Skin of body (tissue), 2 donors: ENCODE data around the gene SCARB1. TPM values are rescaled to one million over a fixed set of nuclear protein-coding genes. Genes with fewer than 3 reads are reported as not detected.
"Not testable (repeated sequence)": the region's sequence is repeated elsewhere in the genome, so short reads cannot be mapped to it uniquely, and the experiment has no call there.

Experiments used
- DNase-seq: peaks from one replicate; lab custom pipeline; 2025; lab: John Stamatoyannopoulos, UW
- total RNA-seq: library from RNA; depleted of rRNA; stranded (reverse); fragments of >200 nt; gene quantifications from one replicate; pipeline ENCODE4 v1.2.3, GENCODE V29; 2014

Gene SCARB1
- total RNA-seq, 1 donor from 2014 or later, result 14.1 TPM

DNA sequence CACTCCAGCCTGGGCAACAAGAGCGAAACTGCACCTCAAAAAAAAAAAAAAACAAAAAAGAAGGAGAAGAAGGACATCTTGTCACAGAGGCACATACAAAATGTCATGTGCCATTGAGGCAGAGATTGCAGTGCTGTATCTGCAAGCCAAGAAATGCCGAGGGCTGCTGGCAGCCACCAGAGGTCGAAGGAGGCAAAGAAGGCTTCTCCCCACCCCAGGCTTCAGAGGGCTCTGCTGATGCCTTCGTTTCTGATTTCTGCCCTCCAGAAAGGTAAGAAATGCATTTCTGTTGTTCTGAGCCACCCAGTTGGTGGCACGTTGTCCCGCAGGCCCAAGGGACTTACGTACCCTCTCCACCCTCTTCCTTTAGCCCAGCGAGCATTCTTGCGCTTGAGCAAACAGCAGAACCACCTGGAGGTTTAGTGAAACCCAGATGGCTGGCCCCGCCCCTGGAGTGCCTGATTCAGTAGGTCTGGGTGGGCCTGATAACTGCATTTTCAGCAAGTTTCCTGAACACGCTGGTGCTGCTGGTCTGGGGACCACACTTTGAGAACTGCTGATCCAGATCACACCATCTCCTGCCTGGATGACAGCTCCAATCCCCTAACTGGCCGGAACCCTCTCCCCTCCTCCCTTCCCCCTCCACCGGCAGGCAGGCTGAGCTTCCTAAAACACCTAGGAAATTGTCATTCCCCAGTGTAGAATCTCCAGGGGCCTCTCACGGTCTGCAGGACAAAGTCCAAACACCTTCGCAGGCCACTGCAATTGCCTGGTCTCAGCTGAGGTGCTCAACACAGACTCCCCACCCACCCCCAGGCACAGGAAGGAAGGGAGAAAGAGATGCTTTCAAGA lies 21.1 kb upstream of the SCARB1 start:
- DNase-seq, result no peak

DNA sequence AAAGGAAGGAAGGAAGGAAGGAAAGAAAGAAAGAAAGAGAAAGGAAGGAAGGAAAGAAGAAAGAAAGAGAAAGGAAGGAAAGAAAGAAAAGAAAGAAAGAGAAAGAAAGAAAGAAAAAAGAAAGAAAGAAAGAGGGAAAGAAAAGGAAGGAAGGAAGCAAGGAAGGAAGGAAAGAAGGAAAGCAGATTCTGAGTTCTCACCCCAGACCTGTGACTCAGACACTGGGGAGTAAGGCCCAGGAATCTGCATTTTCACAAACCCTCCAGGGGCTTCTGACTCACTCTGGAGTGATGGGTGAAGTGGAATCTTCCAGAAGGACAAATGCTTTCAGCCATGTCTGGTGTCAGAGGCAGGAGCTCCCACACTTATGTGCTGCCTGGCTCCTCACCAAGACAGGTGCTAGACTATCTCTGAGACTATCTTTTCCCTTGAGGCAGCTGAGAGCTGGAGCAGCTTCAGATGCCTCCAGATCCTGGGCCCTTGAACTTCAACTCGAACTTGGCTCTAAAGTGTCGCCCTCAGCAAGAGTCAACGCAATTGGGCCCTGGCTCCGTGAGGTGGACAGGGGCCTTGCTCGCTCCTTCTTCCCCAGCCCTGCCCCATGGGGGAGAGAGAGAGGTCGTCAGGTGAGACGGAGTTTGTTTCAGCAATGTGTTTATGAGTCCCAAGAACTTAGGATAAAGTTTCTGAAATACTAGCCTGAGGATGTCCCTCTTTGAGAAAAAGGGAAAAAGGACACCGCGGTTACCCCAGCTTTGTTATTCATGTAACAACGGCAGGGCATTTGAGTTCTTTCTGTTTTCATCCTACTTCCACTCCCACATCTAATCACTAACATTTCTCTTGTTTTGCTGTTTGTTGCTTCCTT lies 19.8 kb upstream of the SCARB1 start:
- DNase-seq, result no peak

DNA sequence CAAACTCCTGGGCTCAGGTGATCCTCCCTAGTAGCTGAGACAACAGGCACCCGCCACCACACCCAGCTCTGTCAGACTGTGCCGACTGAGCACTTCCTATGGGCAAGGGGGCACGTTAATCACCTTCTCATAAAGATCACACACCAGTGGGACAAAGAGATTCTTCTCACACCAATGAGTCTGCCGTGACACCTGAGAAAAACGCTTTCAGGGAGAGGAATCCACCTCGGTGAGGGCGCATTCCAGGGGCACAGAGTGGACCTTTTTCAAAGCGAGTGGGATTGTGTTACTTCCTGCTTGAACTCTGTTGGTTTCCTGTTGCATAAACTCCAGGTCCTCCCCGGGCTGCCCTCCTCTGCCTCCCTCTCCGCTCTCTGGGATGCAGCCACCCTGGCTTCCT lies 17.5 kb upstream of the SCARB1 start:
- no peak for DNase-seq

DNA sequence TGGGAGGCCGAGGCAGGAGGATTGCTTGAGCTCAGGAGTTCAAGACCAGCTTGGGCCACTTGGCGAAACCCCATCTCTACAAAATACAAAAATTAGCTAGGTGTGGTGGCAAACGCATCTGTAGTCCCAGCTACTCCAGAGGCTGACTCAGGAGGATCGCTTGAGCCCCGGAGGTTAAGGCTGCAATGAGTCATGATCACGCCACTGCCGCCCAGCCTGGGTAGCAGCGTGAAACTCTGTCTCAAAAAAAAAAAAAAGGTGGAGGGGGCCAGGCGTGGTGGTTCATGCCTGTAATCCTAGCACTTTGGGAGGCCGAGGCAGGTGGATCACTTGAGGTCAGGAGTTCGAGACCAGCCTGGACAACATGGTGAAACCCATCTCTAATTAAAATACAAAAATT lies 16.7 kb upstream of the SCARB1 start:
- not testable (repeated sequence) for DNase-seq

DNA sequence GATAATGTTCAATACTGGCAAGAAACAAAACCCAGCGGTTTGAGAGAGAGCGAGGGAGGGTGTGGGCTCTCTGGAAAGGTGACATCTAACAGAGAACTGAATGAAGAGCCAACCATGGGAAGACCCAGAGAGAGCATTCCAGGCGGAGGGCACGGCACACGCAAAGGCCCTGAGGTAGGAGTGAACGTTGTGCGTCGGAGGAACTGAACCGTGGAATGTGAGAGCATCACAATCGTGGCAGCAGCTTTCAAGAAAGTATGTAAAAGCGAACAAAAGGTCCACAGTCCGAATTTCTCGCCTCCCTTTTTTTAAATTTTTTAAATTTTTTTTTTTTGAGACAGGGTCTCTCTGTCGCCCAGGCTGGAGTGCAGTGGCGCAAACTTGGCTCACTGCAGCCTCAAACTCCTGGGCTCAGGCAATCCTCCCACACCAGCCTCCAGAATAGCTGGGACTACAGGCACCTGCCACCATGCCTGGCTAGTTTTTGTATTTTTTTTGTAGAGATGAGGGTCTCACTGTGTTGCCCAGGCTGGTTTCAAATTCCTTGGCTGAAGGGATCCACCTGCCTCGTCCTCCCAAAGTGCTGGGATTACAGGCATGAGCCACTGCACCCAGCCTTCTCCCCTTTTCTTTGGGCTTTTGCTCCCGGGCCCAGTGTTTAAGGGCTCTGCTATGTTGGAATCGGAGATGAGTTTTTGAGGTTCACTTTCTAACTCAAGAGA lies 15.3 kb upstream of the SCARB1 start:
- no peak for DNase-seq

DNA sequence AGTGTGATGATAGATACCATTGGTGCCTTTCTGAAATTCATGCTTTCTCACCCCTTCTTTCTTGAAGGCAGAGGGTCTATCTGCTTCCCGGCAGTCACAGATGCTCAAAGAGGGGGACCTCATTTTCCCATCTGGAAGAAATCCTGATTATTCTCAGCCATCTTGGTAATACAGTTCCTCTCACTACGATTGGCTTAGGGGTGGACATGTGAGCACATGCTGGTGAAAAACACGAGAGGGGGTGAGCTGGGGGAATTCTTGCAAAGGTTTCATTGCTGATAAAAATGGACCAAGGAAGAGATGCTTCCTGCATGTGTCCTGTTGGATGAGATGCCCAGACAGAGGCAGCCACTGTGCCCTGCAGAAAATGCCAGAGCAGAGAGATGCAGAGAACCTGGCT lies 13.8 kb upstream of the SCARB1 start:
- no peak for DNase-seq

DNA sequence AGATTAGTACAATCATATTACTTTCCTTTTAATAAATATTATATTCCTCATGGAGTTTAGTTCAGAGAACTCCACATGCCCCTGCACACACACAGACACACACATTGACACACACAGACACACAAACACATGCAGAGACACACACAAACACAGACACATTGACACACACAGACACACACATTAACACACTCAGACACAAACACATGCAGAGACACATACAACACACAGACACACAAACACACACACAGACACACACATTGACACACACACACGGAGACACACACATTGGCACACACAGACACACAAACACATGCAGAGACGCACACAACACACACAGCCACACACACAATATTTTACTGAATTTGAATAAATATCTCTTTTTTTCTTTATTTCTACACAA lies 12.5 kb upstream of the SCARB1 start:
- DNase-seq, result no peak

DNA sequence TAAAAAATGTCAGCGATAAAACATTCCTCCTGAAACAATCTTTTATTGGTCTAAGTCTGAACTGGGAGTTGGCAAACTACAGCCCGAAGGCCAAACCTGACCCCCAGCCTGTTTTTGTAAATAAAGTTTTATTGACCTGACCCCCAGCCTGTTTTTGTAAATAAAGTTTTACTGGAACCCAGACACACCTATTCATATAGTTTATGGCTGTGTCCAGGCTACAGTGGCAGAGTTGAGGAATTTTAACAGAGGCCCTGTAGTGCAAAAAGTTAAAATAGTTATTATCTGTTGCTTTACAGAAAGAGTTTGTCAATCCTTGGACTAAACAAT lies 12.1 kb upstream of the SCARB1 start:
- no peak for DNase-seq

DNA sequence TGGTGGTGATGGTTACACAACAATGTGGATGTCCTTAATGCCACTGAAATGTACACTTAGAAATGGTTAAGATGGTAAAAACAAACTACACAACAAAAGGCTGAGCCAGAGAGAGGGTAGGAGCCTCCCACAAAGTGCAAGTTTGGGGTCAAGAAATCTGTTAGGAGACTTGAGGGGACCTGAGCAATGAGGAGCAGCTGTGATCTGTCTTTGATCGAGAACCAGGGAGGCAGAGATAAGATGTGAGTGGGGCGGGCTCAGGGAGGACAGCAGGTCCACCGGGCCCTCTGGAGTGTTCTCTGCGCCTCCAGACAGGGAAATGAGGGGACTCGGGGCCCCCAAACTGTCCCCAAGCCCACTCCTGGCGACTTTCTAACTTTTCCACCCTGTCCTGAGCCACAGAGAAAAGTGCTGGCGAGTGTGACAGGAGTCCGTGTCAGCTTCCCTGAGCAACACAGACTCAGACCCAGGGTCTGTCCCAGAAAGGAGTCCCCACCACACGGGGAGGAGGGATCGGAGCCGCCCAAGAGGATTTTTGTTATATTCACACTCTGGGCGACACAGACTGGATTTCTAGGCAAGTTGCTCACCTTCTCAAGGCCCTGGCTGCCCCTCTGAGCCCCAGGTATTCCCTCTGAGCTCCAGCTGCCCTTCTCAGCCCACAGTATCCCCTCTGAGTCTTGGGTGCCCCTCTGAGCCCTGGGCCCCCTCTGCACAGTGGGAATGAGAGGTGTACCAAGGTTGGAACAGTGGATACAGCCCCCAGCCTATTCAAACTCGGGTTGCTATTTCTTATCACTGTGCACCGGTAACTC lies 11.5 kb upstream of the SCARB1 start:
- no peak for DNase-seq

DNA sequence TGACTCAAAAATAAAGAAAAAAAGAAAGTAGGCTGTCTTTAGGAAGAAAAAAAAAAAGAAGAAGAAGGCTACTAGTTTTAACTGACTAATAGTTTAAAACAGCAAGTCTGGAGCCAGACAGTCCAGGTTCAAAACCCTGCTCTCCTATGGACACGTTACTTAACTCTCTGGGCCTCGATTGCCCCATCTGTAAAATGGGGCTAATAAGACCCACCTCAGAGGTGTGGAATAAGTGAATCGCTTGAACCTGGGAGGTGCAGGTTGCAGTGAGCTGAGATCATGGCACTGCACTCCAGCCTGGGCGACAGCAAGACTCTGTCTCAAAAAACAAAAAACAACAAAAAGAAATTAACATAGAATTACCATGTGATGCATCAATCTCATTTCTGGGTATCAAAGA lies 10.5 kb upstream of the SCARB1 start:
- DNase-seq, result no peak

DNA sequence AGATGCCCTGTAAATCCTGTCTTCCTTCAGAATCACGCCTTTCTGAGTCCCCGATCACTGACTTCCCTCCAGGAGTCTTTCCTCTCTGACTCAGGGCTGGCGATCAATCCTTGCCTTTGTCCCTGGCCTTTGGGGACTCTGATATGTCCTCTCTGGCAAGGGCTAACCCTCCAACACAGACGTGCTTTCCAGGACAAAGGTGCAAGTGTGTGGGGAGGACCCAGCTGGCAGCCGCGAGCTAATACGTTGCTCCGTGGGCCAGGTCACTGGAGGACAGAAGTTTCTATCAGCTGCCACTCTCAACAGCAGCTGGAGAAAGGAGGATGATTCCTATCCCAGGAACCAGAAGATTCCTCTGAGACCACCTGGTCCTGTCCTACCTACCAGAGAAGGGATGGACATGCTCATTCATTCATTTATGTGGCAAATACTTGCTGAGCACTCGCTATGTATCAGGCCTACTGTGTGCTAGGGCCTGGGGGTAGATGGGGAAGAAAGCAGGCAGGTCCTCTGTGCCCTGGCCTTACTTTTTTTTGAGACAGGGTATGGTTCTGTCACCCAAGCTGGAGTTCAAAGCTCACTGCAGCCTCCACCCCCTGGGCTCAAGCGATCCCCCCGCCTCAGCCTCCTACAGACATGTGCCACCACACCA lies 8.5 kb upstream of the SCARB1 start:
- no peak for DNase-seq

DNA sequence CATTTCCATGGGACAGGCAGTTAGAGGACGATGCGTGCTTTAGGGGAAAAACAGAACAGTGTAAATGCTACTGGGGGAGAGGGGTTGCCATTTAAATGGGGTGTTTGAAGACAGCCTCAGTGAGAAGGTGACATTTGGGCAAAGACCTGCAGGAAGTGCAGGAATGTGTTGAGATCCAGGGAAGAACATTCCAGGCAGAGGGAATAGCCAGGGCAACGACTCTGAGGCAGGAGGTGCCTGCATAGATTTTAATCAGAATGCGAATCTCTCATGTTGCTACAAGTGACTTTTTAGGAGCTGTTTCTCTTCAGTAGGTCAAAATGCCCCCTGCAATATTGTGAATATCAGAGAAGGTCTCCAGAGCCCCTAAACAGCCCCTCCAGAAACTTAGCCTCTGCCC lies 7.6 kb upstream of the SCARB1 start:
- DNase-seq, result no peak

DNA sequence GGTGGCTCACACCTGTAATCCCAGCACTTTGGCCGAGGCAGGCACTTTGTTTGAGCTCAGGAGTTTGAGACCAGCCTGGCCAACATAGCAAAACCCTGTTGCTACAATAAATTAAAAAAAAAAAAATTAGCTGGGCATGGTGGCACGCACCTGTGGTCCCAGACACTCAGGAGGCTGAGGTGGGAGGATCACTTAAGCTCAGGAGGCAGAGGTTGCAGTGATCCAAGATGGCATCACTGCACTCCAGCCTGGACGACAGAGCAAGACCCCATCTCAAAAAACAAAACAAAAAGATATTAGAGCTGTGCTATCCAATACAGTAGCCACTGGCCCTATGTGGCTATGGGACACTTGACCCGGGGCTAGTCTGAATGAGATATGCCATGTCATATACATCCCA lies 6.9 kb upstream of the SCARB1 start:
- no peak for DNase-seq

DNA sequence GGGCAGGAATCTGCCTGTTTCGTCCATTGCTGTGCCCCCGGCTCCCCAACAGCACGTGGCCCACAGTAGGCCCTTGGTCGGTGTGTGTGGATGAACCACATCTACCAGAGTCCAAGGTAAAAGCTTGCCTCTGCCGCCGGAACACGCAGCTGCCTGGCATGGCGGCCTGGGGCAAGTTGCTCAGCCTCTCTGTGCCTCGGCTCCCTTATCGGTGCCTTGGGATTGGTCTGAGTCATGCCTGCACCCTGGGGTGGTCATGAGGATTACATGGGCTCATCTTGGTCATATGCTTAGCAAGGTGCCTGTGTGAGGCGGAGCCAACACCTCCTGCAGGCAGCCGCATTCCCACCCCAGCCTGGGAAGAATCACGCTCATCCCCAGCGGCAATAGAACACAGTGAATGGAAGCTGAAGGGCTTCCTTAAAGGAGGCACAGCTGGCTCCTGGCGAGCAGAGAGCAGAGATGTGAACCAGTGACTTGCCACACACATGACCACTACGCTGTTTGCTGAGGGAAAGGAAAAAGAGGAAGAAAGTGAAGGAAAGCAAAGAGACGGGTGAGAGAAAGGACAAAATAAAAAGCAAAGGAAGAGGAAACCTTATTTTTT lies 5.5 kb upstream of the SCARB1 start:
- no peak for DNase-seq

DNA sequence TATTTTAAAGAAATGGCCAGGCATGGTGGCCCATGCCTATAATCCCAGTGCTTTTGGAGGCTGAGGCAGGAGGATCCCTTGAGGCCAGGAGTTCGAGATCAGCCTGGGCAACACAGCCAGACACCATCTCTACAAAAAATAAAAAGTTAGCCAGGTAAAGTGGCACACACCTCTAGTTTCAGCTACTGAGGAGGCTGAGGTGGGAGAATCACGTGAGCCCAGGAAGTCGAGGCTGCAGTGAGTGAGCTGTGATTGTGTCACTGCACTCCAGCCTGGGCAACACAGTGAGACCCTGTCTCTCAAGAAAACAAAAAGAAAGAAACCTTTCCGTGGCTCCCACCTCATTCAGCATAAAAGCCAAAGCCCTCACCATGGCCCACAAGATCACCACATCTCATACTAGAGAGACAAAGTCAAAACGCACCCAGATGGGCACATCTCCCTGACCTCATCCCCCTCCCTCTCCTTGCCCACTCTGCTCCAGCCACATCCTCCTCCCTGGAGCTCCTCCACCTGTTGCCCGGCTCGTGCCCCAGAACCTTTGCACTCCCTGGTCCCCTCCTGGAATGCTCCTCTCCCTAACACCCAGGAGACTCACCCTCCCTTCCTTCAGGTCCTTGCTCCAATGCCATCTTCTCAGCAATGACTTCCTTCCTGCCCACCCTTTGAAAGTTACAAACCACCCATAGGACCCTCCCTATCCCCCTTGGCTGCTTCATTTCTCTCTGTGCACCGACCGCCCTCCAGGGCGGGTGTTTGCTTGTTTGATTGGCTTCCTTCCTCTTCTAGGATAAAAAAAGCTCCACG lies 4.8 kb upstream of the SCARB1 start:
- no peak for DNase-seq

DNA sequence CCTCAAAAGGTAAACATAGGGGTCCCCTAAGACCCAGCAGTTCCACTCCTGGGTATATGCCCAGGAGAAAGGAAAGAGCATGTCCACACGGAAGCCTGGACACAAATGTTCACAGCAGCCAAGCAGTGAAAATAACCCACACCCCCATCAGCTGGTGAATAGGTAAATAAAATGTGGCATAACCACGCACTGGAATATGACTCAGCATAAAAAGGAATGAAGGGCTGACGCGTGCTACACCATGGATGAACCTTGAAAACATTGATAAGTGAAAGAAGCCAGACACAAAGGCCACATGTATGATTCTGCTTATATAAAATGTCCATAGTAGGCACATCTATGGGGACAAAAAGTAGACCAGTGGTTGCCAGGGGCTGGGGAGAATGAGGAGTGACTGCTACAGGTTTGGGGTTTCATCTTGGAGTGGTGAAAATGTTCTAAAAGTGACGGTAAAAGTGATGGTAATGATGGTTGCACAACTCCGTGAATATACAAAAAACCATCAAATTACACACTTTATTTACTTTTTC lies 3.8 kb upstream of the SCARB1 start:
- no peak for DNase-seq

DNA sequence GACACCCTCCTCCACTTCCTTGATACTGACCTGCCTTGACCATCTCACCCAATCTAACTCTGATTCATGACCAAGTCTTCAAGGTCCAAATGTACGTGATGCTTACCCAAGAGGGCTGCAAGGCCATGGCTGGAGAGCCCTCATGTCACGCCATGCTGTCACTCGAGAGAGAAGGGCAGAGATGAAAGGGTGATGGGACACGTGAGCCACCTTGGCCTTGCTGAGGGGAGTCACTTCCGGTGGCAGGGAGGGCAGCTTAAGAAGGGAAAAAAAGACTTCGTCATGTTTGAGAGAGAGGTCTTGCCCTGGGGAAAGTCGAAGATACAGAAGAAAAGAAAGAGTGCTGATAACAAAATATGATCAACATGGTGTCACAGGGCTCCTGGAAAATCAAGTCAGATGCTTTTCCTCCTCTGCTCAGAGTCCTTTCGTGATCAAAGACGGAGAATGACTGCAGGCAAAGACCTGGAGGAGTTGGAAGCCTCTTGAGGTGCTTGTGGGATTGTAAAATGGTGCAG lies 3.3 kb upstream of the SCARB1 start:
- DNase-seq, result no peak

DNA sequence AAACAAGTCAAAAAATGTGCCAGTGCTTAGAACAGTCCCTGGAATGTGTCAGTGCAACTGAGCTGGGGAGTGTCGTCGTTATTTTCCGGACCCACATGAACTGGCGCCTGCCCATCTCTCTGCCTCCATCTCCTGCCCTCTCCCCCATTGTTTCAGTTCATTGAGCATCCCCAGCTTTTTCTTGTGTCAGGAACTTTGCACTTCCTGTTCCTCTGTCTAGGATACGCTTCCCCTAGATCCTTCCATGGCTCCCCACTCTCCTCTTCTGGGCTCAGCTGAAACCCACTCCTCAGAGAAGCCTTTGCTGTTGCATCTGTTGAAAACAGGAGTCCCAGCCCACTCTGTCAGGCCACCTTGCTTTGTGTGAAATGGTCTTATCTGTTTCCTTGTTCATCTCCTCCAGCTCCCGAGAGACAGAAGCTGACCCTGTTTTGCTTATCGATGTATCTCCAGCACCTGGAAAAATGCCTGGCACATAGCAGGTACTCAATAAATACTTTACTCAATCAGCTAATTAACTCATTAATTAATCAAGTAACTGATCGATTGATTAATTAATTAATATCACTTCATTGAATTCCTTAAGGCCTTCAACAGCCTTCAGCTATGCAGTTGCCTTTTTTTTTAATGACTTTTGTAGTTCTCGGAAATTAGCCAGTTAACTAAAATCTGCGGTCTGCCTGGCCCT lies 2.7 kb upstream of the SCARB1 start:
- no peak for DNase-seq
